ENCODE measurements around the gene NDUFC1.
"Not testable (repeated sequence)": the region's sequence is repeated elsewhere in the genome, so short reads cannot be mapped to it uniquely, and the experiment has no call there.

Gene NDUFC1

DNA sequence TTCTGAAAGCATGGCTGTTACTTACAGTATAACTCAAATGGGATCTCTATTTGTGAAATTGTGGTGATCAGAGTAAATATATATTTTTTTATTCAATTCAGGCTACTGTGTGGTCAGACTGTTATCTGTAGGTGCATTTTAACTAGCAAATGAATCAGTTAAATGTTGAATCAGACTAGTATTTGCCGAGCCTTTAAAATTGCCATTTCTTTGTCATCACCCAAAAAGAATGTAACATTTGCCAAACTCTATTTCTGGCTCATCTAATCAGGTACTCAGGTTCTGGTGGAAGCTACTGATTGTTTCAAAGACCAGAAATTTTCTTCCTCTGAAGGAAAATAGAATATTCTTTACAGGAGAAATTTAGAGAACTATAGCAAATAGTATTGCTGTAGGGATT is 2.7 kb downstream of the NDUFC1 start:
- DNase-seq (ENCODE audit: low spot score) (no peak), FAIRE-seq (no peak)

DNA sequence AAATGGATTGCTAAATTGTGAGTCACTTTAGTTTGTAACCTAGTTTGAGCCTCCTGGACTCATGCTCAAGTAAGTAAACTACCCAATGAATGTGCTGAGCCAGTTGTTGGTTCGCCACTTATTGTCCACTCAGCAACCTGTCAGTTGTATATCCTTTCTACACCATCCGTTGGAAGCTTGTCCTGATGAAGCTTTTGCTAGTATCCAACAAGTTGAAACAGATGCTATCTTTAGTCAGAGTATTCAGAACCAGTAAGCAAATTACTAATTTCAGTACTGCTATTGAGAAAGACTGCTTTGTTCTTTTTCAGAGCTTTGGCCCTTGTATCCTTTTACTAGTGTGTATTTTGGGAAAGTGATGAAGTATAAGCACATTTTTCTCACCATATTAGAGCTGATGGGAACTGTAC is 5.3 kb downstream of the NDUFC1 start:
- FAIRE-seq = no peak
- DNase-seq (ENCODE audit: low spot score) = no peak

DNA sequence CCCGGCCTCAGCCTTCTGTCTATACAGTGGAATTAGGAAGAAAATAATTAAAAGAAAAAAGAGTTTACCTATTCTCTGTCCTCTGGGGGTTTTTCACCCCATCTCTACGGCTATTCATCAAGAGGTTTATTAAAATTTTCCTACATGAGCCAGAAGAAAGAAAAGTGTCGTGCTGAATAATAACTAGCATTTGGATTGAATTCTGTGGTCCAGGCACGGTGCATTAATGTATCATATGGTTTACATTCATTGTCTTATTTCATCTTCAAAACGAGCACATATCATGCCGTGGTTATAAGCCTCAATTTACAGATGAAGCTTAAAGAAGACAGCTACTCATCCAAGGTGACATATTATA is 6.4 kb downstream of the NDUFC1 start:
- FAIRE-seq (no peak), DNase-seq (ENCODE audit: low spot score) (no peak)

DNA sequence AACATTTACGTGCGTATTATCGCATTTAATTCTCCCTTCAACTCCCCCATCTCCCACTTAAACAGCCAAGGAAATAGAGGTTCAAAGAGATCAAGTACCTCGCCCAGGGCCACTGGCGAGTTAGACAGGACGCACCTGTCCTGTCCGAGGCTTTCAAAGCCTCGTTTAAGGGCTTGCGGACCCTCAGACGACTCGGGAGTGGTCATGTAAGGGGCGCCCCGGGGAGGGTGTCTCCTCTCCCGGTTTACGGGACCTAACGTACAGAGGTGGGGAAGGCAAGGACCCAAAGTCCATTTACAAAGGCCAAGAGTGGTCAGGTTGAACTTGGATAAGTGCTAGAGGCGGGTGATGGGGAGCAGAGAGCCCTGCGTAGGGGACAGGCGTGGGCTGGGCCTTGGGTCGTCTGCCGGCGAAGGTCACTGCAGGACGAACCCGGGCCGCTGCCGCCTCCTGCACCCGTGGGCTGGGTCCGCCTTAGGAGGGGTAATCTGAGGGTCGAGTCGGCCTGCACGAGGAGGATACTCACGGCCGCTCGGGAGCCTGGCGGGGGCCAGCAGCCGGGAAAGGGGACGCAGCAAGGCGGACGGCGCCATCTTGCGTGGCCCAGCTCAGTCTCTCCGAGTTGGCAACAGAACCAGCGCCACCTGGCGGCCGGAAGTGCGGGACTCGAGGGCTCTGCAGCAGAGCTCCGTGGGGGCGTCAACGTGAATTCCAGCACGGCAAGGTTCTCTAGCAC is 6.9 kb downstream of the NDUFC1 start:
- DNase-seq (ENCODE audit: low spot score) (peak; percentile 86), FAIRE-seq (no peak)

DNA sequence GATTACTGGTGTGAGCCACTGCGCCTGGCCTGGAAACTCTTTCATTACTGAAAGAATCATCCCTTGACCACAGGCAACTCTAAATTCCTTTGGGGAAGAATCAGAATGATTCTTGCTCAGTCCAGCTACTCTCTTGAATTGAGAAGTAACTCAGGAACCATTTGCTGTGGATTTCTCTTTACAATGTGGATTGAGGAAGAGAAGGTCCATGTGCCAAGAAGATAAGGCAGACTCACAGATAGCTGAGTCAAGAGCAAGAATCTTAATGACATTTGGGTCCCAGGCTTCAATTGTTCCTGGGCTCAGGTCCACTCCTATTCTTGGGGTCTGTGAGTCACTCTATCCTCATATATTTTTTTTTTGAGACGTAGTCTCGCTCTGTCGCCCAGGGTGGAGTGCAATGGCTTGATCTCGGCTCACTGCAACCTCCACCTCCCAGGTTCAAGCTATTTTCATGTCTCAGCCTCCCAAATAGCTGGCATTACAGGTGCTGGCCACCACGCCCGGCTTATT is 16.0 kb downstream of the NDUFC1 start:
- FAIRE-seq (no peak), DNase-seq (ENCODE audit: low spot score) (no peak)

DNA sequence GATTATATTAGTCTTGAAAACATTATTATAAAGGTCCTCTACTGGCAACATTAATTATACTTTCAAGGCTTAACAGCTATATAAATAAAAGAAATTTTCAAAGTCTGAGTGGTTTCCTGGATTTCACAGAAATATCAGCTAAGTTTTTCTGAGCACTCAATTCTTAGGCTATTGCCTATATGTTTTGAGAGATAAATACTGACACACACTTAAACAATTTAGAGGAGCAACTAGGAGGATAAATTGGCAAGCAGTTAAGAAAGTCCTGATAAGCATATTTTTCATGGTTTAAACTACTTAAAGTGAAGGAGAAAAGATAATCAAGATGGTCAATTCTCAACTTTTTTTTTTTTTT is 19.6 kb downstream of the NDUFC1 start:
- no peak for DNase-seq (ENCODE audit: low spot score)
- FAIRE-seq = no peak

DNA sequence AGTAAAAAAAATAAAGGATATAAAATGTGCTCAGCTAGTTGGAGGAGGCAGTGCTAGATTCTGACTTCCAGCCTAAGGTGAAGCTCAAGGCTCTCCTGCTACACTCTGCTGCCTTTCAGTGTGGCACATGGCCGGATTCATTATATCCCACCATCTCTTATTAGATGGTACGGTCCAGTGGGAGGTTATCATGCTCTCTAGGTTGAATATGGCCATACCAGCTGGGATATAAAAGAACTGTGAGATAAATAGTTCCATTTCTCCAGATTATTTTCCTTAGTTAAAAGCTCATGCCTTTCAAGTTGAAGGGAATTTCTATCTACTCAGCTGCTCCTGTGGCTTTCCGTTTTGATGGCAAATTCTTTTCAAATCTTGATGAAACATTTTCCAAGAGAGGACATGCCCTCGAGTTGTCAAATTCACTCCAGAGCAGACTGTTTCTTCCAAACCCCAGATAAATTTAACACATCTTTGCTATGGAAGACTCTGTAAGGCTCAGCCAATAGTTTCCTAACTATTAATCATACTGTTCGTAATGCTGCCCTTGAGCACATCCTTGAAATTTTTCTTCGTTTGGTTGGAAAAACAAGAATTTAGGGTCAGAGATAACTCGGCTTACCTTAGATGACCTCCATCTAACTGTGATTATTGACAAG is 20.1 kb downstream of the NDUFC1 start:
- FAIRE-seq (no peak), DNase-seq (ENCODE audit: low spot score) (no peak)

DNA sequence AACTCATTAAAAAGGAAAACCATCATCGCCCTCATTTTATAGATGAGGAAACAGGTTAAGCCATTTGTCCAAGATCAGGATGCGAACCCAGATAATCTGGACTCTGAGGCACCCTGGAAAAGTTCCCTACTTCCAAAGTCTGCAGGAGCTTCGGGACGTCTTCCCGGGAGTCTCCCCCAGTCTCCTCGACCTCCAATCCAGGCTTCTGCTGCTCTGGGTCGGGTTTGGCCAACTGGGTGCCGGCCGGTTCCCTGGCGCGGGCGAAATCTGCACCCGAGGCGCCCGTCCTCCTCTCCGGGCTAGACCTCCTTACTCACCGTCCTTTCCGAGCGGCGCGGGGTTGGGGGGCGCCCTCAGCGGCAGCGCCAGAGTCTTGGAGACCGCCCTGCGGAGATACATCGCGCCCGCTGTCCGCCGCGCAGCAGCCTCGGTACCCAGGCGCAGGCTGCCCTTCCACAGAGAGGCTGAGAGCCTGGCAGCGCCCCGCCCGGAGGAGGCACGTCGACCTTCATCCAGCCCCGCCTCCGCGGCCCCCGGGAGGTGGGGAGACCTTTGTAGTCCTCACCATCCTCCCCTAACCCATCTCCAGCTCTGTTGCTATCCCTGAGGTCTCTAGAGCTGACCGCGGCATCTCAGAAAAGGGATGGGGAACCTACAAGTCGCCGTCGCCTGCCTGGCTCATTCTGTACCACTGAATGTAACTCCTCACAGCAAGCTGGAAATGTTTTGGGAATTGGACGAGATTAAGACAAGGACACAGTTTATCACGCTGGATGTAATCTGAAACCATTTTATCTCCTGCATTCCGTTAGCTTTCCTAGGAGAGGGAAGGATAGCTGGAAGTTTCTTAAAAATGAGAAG is 22.3 kb downstream of the NDUFC1 start, which contains the start of gene MGARP:
Gene MGARP (minus strand): TSS at position 466 of the 861 bp plus-strand sequence. CDS start 67 bp downstream, at position 399.
- DNase-seq (ENCODE audit: low spot score) (no peak), FAIRE-seq (no peak)

DNA sequence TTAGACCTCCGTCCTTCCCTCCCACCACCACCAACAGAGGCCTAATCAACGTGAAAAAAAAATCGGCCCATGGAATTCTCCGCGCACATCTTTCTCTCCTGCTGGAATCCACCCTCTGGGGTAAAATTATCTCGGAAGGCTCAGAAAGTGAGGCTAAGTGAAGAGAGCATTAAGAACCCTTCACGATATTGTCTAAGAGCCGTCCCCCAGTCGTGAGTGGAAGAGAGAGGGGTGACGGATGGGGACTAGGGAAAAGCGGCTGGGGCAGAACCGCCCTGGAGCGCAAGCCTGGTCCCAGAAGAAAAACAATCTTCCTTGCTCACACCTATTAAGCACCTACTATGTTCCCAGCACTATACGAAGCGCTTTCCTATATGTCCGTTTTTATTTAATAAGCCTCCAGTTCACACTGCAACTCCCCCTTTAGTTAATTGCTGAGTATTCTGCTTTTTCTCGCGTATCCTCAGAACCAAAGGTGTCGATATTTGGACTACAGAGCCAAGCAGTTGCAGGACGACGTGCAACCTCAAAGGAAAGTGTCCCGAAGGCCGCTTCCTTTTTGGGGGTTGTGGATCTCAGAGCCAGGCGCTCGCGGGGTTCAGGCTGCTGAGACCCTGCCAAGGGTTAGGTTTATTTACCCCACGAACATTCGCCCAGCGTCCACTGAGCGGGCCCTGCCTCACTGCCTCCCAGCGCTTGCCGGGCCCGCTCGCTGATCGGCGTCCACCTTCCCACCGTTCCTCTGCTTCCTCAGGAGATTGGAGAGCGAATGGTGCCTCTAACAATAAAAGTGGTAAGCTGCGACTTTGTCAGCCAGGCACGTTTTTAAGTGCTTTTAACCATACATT is 23.1 kb downstream of the NDUFC1 start:
- FAIRE-seq = no peak
- DNase-seq (ENCODE audit: low spot score) = no peak

DNA sequence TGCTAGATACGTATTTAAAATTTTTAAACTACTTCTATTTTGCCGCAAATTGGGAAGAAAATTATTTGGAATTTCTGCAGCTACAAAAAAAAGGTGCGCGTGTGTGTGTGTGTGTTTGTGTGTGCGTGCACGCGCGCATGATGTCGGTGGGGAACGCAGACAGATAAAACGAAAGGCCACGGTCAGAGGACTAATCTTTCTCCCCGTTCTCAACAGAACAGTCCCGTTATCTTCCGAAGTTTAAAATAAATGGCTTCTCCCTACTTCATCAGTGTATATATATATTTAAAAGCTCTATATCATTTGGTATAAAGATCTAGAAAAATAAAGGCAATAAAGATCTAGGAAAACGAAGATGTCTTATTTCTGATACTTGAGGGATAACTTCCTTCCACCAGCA is 23.8 kb downstream of the NDUFC1 start:
- FAIRE-seq (no peak), DNase-seq (ENCODE audit: low spot score) (no peak)

DNA sequence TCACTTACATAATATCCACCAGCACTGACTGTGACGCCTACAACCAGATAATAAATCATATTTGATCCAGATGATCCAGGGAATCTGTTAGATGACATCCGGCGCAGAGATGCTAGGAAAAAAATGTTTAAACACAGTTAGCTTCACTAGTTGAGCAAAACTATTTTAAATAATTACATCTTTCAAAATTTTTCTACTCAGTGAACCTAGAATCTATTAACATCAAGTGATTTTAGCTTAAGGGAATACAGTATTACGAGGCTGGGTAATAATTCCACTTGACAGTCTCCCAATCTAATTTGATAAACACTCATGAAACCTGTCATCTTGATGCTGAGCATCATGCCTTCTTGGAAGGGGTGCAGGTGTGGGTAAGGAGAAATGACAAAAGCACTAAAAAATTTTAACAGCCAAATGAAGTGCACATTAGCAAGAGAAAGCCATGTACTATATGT is 27.0 kb downstream of the NDUFC1 start:
- FAIRE-seq (no peak), DNase-seq (ENCODE audit: low spot score) (no peak)

DNA sequence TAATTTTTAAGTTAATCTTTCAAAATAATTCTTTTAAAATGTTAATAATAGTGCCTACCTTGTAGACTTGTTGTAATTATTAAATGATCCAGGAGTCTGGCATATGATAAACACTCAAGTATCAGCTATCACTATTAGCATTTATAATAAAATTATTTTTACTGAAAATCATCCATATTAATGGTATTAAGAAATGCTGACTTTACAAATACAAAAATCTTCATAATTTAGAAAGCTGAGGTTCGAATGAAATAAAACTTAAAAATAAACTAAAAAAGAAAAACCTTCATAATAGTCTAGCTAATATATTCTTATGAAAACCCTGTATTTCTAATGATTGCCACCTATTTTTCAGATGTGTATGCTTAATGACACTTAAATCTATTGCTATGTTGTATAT is 27.5 kb downstream of the NDUFC1 start:
- no peak for FAIRE-seq
- DNase-seq (ENCODE audit: low spot score) = no peak

DNA sequence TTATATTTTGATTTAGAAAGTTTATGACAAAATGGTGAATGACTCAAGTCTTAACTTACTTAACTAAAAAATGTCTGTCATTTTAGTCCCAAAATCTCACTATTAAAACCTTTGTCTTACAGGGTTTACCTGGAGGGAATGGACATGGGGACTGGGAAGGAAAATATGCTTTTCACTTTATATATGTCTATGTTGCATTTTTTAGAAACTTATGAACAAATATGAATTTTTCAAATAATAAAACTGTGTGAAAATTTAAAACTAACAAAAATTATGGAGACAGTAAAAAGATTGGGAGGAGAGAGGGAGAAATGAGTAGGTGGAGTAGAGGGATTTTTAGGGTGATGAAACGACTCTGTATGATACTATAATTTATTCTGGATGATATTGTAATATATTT is 28.4 kb downstream of the NDUFC1 start:
- DNase-seq (ENCODE audit: low spot score) = no peak

DNA sequence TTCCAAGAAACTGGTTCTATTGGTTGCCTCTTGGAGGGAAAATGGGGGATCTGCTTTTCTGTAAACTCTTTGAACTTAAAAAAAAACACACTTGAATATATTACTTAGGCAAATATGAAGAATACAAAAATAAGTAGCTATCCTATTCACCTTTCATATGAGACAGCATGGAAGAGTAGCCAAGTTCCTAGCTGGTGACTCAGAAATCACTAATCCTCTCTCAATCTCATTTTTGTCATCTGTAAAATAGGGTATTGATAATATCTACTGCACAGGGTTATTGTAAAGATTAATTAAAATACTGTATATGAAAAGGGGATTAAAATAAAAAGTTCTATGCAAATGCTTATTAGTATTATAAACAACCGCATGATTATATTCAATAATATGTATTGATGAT is 35.0 kb downstream of the NDUFC1 start:
- DNase-seq (ENCODE audit: low spot score) (no peak), FAIRE-seq (no peak)

More for the DNA sequence above, 28.4 kb downstream of the NDUFC1 start:
- FAIRE-seq = no peak

DNA sequence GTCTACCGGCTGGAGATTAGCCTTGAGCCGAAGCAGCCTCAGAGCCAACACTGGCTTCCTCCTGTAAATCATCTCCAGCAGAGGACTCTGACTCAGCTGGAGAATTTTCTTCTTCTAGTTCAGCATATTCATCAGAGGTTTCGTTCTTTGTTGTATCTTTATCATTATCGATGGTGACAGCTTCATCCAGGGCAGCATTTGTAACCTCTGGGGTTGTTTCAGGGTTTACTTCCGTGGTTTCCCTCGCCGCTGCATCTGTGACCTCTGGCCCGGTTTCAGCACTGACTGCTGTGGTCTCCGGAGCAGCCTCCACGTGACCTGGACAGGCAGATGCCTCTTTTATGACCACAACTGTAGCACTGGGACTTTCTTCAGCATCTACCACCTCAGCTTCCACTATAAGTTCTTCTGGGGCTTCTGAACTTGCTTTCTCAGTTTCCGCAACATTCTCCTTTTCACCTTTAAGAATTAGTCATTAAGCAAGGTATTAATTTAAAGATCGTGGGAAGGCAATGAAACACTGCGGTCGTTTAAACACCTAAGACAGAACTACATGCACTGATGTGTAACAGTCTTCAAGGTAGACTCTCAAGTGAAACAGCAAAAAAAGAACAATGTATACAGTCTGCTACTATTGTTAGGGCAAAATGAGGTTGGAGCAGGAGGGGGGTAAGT is 35.6 kb downstream of the NDUFC1 start:
- DNase-seq (ENCODE audit: low spot score) (peak; percentile 54), FAIRE-seq (no peak)

DNA sequence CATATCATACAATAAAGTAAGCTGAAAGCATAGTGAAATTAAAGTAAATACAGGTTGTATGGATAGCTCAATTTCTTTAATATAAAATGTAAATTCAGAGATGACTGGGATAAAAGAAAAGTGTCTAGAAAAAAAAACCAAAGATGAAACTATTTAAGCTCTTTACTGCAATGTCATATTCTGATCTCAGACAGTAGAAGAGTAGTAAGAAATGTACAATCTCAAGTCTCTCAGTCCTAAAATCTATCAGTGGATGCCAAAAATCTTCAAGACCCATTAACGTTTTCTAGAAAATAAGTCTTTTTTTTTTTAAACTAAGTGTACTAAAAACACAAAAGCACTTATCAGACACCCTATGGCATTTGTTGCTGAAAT is 36.1 kb downstream of the NDUFC1 start:
- DNase-seq (ENCODE audit: low spot score) (no peak), FAIRE-seq (no peak)

DNA sequence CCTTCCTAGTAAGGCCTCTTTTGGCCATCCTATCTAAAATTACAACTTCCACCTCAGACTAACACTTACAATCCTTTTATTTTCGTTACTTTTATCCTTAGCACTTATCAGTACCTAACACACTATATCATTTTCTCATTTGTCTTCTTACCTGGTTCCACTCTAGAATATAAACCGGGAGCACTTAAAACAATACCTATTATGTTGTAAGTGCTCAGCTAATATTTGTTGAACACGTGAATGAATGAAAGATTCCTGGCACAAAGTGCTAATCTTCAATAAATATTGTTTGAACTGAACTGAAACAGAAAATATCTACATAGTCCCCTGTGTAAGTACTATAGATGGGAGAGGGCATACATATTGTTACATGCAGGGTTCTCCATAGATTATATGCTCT is 36.6 kb downstream of the NDUFC1 start:
- FAIRE-seq (no peak), DNase-seq (ENCODE audit: low spot score) (no peak)

DNA sequence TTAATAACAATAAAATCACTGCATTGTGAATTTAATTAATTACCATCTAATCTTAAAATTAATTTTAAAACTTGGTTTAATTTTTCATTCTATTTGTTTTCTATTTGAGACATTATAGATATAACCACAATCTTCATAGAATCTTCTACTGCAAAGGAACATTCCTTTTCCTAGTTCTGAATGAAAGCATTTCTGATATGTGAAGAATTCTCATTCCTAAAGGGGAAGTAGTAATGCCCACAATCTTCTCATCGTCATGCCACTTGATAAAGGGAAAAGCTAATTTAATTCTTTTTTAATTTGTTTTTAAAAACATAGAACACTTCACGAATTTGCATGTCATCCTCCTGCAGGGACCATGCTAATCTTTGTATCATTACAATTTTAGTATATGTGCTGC is 45.9 kb downstream of the NDUFC1 start:
- FAIRE-seq (no peak), DNase-seq (ENCODE audit: low spot score) (no peak)

DNA sequence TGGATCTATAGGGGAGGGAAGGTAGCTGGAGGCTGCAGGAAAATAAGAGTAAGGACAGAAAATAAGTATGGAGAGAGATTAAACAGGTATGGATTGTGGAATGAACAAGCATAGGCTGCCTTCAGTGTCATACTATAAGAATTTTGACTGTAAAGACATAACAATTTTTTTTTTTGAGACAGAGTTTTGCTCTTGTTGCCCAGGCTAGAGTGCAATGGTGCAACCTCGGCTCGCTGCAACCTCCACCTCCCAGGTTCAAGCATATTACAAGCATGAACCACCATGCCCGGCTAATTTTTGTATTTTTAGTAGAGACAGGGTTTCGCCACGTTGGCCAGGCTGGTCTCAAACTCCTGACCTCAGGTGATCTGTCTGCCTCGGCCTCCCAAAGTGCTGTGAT is 46.7 kb downstream of the NDUFC1 start:
- not testable (repeated sequence) for DNase-seq (ENCODE audit: low spot score); FAIRE-seq

DNA sequence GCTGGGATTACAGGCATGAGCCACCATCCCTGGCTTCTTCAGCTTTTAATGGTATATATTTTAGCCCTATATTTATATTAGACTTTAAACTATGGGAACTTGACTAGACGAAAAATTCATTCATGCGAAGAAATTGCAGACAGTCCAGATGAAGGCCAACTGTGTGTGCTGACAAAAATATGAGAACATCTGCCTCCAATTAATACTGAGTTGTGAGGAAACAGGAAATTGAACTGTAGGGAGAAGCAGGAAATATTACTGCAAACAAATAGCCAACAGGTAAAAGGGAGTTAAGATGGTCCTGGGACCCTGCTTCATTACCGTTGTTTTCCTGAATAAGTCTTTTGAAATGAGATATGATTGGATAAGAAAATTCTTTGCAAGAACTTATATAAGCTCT is 48.6 kb downstream of the NDUFC1 start:
- DNase-seq (ENCODE audit: low spot score) (no peak), FAIRE-seq (no peak)

DNA sequence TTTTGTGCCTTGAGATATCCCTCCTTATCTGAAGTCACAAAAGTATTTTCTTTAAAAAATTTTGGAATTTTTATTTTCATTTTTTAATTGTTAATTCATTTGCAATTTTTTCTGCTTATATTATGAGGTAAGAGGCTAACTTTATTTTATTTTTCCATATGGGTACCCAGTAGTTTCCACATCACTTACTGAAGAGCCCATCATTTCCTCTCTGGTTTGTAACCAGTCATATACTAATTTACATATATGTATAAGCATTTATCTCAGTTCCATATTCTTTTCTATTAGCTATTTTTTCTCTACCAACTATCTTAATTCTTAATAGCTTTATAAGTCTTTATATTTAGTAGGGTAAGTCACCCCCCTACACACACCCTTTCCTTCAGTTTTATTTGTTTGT is 49.2 kb downstream of the NDUFC1 start:
- DNase-seq (ENCODE audit: low spot score) (no peak), FAIRE-seq (no peak)
